Ovary (tissue), 9 donors: ENCODE data around the gene SPECC1. TPM values are rescaled to one million over a fixed set of nuclear protein-coding genes. Genes with fewer than 3 reads are reported as not detected.

Experiments used
- DNase-seq, 5 donors: peaks; one replicate each; pipeline ENCODE4 v3.0.0-alpha.2; 2019 to 2020
- H3K27ac ChIP-seq, 2 donors: fragments of 200-600 bp; one replicate each; pipeline versions ENCODE4 v1.5.1 to v1.8.0; 2019 to 2022
- H3K27me3 ChIP-seq: fragments of 200-600 bp; one replicate; pipeline ENCODE4 v1.8.0; 2022
- H3K36me3 ChIP-seq: fragments of 200-600 bp; sonication (generic); one replicate; pipeline ENCODE4 v1.5.1; 2019
- H3K4me1 ChIP-seq: one replicate; pipeline ENCODE4 v1.8.1; 2013; ENCODE audit warnings: mild to moderate bottlenecking, moderate library complexity; ENCODE audit not compliant: insufficient read depth
- H3K4me3 ChIP-seq: fragments of 200-600 bp; sonication (generic); one replicate; pipeline ENCODE4 v1.5.1; 2017
- H3K9me3 ChIP-seq, 2 donors: fragments of 200-600 bp in 1 of 2; sonication (generic) in 1 of 2; one replicate each; pipeline versions ENCODE4 v1.5.1 to v1.8.1; 2013 to 2019; ENCODE audit warnings: mild to moderate bottlenecking in 1 of 2, moderate library complexity in 1 of 2
- EP300 ChIP-seq: sonication (generic); formaldehyde crosslinking; IDR thresholded peaks from one replicate; pipeline ENCODE4 v1.6.1; 2017; ENCODE audit warnings: antibody characterized with exemption
- POLR2A ChIP-seq: fragments of 450-650 bp; IDR thresholded peaks from one replicate; pipeline ENCODE4 v1.6.1; 2017; ENCODE audit warnings: antibody characterized with exemption, mild to moderate bottlenecking, moderate library complexity
- WGBS, 3 donors: extraction: QIAGEN DNeasy Blood & Tissue Kit in 1 of 3; methylation state at CpG; one replicate each; pipeline versions ENCODE4 v1.1.5 to v1.1.7; 2013 to 2017; 5-methylcytosine and 5-hydroxymethylcytosine counted together
- intact Hi-C, 4 donors: fragments of 100-400 bp; cut with DNase I; formaldehyde crosslinking; loops; one replicate each; pipeline versions ENCODE4 v1.11.0 to v1.15.1; 2022 to 2023
- polyA plus RNA-seq, 2 donors: library from polyadenylated mRNA; stranded (reverse); fragments of 200-250 nt in 1 of 2; fragments of 350-450 nt in 1 of 2; fragmentation: Illumina TruSeq in 1 of 2; extraction: RNeasy Lipid Tissue Mini Kit (QIAGEN cat#74804) in 1 of 2; gene quantifications; one replicate each; pipeline ENCODE4 v1.2.3, GENCODE V29; 2013 to 2014
- total RNA-seq, 7 donors: library from RNA; depleted of rRNA in 2 of 7; stranded (reverse); fragments of >200 nt in 2 of 7; fragmentation: NEBNext Ultra II Directional in 3 of 7; extraction: Animal tissue kit (Norgen Biotek cat#: 25700) in 3 of 7; gene quantifications; one replicate each; pipeline versions ENCODE4 v1.1.0 to v1.2.4, GENCODE V29; 2016 to 2023
- TF ChIP-seq, protein P1 (sequence below), 3 donors: fragments of 450-650 bp in 2 of 3; fragments of 200-600 bp in 1 of 3; IDR thresholded peaks; one replicate each; pipeline versions ENCODE4 v1.5.1 to v1.8.0; 2016 to 2022; ENCODE audit warnings: antibody characterized with exemption in 3 of 3, mild to moderate bottlenecking in 1 of 3
- donor health status: DM: no; HTN: no; CAD: no; lungs with moderate emphysema.
- donor health status: DM: no; HTN: no; CAD: no.
- donor health status: Bipolar disorder and iron deficiency.
- donor health status: DM: yes; HTN: yes; CAD: no.
- donor health status: DM: no; HTN: no; CAD: no.
- donor health status: DM: yes; HTN: yes; CAD: no.

The SPECC1 gene
- total and polyA plus RNA-seq, 9 donors, result 34.7 to 86.5 (median 66.1) TPM

- no peaks in the 10 kb centered on the region for H3K4me1 ChIP-seq
- WGBS, 3 donors, result 87 to 93% (median 92%) methylated on average over 2 of the region's 2 CpGs
- H3K27ac ChIP-seq, result no peak overlapping the region
- TF ChIP-seq EP300 (no peak), POLR2A (no peak)
- TF ChIP-seq, protein P1, sequence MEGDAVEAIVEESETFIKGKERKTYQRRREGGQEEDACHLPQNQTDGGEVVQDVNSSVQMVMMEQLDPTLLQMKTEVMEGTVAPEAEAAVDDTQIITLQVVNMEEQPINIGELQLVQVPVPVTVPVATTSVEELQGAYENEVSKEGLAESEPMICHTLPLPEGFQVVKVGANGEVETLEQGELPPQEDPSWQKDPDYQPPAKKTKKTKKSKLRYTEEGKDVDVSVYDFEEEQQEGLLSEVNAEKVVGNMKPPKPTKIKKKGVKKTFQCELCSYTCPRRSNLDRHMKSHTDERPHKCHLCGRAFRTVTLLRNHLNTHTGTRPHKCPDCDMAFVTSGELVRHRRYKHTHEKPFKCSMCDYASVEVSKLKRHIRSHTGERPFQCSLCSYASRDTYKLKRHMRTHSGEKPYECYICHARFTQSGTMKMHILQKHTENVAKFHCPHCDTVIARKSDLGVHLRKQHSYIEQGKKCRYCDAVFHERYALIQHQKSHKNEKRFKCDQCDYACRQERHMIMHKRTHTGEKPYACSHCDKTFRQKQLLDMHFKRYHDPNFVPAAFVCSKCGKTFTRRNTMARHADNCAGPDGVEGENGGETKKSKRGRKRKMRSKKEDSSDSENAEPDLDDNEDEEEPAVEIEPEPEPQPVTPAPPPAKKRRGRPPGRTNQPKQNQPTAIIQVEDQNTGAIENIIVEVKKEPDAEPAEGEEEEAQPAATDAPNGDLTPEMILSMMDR (IDR thresholded peaks at IDR 0.05), result no peak
- intact Hi-C loops, result no loop called here
- H3K9me3 ChIP-seq, result no peaks in the 10 kb centered on the region
- DNase-seq, result no peak
- H3K36me3 ChIP-seq, result no peaks in the 10 kb centered on the region
- H3K4me3 ChIP-seq, result no peak overlapping the region
- no peaks in the 10 kb centered on the region for H3K27me3 ChIP-seq
Observed at GRCh38 chr17:20051624-20052023, 42.5 kb downstream of the SPECC1 start.

- Histone ChIP-seq H3K4me3 (no peak overlapping the region), H3K36me3 (no peaks in the 10 kb centered on the region), H3K27me3 (no peaks in the 10 kb centered on the region), H3K27ac (no peak overlapping the region), H3K9me3 (no peaks in the 10 kb centered on the region), H3K4me1 (no peaks in the 10 kb centered on the region)
- intact Hi-C loops, result no loop called here
- no peak for TF ChIP-seq POLR2A
- TF ChIP-seq, protein P1 (IDR thresholded peaks at IDR 0.05), result no peak
- no peak for TF ChIP-seq EP300
- DNase-seq, result no peak
- WGBS, 3 donors, result 92 to 96% (median 96%) methylated on average over 4 of the region's 4 CpGs
Observed at GRCh38 chr17:20053361-20053964, 44.3 kb downstream of the SPECC1 start.

DNA sequence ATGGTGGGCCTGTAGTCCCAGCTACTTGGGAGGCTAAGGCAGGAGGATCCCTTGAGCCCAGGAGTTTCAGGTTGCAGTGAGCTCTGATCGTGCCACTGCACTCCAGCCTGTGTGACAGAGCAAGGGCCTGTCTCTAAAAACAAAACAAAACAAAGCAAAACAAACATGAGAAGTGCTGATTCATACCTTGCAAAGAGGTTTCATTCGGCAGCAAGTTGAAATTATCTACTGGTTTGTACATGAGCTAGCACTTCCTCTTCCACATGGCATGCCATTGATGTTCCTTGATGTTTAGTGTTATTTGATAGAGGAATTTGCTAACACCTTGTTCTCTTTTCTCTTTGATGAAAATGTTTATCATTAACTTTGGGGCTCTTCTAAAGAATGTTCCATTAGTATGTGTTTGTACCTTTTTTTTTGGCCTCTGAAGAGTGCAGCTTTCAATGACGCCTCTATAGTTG, 50.6 kb downstream of the SPECC1 start:
- DNase-seq, result no peak
- H3K36me3 ChIP-seq, result no peaks in the 10 kb centered on the region
- intact Hi-C loops, result no loop called here
- H3K9me3 ChIP-seq, result no peaks in the 10 kb centered on the region
- no peak overlapping the region for H3K27ac ChIP-seq
- 72 to 83% (median 75%) methylated on average over 3 of the region's 3 CpGs for WGBS, 3 donors
- no peak overlapping the region for H3K4me3 ChIP-seq
- TF ChIP-seq EP300, result no peak
- TF ChIP-seq, protein P1 (IDR thresholded peaks at IDR 0.05), result no peak
- TF ChIP-seq POLR2A, result no peak
- H3K27me3 ChIP-seq, result no peaks in the 10 kb centered on the region
- H3K4me1 ChIP-seq, result peaks cover 14% of the 10 kb centered on the region

GRCh38 chr17:20063665-20064648, 54.8 kb downstream of the SPECC1 start:
- WGBS, 3 donors, result 8 to 13% (median 8%) methylated on average over 12 of the region's 12 CpGs
- Histone ChIP-seq H3K4me1 (peaks cover 23% of the 10 kb centered on the region), H3K27me3 (no peaks in the 10 kb centered on the region), H3K9me3 (no peaks in the 10 kb centered on the region), H3K36me3 (no peaks in the 10 kb centered on the region), H3K4me3 (no peak overlapping the region), H3K27ac (peak overlapping the region; percentile 62 to 80)
- no peak for TF ChIP-seq EP300
- no peak for TF ChIP-seq POLR2A
- TF ChIP-seq, protein P1 (IDR thresholded peaks at IDR 0.05), result peak in 1 of 3 donors; percentile 6
- DNase-seq, result peak; percentile 88 to 97 (median 94)
- intact Hi-C loops, result no loop called here
